HL-60/S4 treated with phorbol 12-myristate 13-acetate at 8.2 ng/mL for 4 days and 3 days (cell line): ENCODE measurements around the gene PRKG2.
"Not testable (repeated sequence)": the region's sequence is repeated elsewhere in the genome, so short reads cannot be mapped to it uniquely, and the experiment has no call there.

Experiments used
- in situ Hi-C: fragments of 300-500 bp; cut with MboI; formaldehyde crosslinking; loops from 2 replicates; pipeline ENCODE4 v1.15.0; 2022; ENCODE audit warnings: low sequenced_read_pairs

Gene PRKG2, protein sequence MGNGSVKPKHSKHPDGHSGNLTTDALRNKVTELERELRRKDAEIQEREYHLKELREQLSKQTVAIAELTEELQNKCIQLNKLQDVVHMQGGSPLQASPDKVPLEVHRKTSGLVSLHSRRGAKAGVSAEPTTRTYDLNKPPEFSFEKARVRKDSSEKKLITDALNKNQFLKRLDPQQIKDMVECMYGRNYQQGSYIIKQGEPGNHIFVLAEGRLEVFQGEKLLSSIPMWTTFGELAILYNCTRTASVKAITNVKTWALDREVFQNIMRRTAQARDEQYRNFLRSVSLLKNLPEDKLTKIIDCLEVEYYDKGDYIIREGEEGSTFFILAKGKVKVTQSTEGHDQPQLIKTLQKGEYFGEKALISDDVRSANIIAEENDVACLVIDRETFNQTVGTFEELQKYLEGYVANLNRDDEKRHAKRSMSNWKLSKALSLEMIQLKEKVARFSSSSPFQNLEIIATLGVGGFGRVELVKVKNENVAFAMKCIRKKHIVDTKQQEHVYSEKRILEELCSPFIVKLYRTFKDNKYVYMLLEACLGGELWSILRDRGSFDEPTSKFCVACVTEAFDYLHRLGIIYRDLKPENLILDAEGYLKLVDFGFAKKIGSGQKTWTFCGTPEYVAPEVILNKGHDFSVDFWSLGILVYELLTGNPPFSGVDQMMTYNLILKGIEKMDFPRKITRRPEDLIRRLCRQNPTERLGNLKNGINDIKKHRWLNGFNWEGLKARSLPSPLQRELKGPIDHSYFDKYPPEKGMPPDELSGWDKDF

GRCh38 chr4:81214881-81215868 lies at the start of gene PRKG2:
Gene PRKG2 (minus strand): TSS chr4:81215222. CDS start chr4:81205047, 10,175 bp downstream.
- in situ Hi-C loops: no loop called here

DNA sequence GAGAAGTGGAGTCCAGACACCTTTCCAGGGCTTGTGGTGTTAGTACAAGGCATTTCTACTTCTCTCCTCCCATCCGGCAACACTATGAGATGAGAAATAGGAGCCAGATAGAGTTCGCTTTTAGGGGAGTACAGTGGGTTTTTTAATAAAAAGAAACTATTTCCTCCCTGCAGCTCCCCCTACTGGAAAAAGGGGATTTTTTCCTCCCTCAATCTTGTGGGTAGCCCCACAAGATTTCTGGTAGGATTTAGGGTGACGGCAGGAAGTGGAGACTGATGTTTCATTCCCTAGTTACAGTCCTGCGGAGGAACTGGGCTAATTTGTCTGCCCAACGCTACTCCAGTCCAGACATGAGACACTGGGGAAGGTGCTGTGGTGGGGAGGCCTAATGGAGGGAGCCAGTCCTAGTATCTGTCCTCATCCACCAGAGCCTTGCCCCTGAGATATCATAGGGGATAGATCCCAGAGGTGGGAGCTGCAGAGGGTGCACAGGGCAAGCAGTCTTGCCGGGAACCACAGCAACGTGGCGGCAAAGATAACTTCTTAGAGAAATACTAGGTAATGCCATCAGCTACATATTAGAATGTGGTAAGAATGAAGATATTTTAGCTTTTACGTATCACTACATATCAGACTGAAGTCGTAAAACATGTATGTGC lies 45.5 kb upstream of the PRKG2 start:
- in situ Hi-C loops: no loop called here

GRCh38 chr4:81258841-81259550 lies 44.0 kb upstream of the PRKG2 start:
- in situ Hi-C loops: no loop called here

- in situ Hi-C loops: no loop called here
These were observed 42.8 kb upstream of the PRKG2 start for GRCh38 chr4:81257816-81258215.

DNA sequence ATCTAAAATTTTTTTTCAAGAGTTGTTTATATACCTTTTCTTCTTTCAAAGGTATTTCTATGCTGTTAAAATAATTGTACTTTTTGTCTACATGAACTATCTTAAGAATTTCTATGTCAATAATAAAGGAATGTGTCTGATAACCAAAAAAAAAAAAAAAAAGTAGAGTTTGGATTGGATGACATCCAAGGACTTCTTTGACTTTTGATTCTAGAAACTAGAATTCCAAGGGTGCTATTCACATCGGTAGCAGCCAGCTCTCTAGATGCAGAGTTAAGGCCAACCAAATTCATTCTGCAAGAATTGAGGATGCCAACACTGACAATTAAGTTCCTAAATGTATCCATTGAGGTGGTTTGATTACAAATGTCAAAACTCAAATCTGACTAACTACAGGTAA lies 42.0 kb upstream of the PRKG2 start:
- in situ Hi-C loops: no loop called here

- in situ Hi-C loops: no loop called here
These were observed 41.3 kb upstream of the PRKG2 start for GRCh38 chr4:81256059-81256970.

GRCh38 chr4:81255524-81255923 lies 40.5 kb upstream of the PRKG2 start:
- in situ Hi-C loops: no loop called here

DNA sequence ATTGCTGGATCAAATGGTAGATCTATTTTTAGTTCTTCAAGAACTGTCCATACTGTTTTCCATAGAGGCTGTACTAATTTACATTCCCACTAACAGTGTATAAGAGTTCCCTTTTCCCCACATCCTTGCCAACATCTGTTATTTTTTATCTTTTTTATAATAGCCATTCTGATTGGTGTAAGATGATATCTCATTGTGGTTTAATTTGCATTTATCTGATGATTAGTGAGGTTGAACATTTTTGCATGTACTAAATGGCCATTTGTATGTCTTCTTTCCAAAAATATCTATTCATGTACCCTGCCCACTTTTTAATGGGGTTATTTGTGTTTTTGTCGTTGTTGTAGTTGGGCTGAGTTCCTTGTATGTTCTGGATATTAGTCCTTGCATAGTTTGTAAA lies 35.4 kb upstream of the PRKG2 start:
- in situ Hi-C loops: no loop called here

- in situ Hi-C loops: no loop called here
These were observed 30.4 kb upstream of the PRKG2 start for GRCh38 chr4:81245218-81246009.

DNA sequence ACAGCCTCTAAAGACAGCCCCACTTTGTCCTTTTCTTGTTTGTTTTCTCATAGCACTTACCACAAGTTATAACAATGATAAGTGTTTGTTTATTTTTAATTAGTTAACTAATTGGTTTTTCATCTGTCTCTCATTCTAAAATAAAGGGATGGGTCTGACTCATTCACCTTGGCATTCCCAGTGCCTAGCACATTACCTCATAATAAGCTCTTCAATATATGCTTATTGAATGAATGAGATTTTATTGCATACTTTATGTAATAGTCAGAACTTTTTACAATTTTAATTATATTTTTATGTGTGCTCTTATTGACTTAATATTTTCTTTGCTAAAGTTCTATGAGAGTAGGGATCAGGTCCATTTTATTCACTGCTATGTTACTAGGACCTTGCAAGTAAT lies 22.8 kb upstream of the PRKG2 start:
- in situ Hi-C loops: no loop called here

GRCh38 chr4:81235982-81236749 lies 21.1 kb upstream of the PRKG2 start:
- in situ Hi-C loops: no loop called here

DNA sequence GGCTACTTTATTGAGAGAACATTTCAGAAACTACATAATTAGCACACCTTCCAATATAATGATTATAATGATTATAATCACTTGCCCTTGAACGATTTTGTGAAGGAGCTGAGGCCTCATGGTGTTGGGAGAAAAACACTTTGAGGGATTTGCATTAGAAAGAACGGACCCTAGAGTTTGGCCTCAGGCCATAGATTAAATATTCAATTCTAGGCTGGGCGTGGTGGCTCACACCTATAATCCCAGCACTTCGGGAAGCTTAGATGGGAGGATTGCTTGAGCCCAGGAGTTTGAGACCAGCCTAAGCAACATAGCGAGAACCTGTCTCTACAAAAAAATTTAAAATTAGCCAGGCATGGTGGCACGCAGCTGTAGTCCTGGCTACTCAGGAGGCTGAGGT lies 12.9 kb upstream of the PRKG2 start:
- in situ Hi-C loops: no loop called here

GRCh38 chr4:81227138-81227537 lies 12.1 kb upstream of the PRKG2 start:
- in situ Hi-C loops: no loop called here

DNA sequence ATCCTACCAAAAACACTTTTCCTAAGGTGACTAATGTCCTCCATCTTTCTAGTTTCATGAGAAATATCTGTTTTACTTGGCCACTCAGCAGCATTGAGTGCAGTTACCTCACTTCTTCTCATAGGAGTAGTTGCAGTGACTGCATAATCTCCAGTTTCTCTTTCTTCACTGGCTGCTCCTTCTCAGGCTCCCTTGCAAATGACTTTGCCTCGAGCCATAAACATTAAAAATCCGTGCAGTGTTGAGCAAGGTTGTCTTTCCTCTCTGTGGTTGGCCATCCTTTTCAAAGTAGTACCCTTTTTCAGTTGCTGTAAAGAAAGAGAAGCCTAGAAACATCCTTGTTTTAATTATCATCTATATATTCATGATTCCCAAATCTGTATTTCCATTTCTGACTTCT lies 10.2 kb upstream of the PRKG2 start:
- in situ Hi-C loops: no loop called here

GRCh38 chr4:81222082-81222472 lies 7.1 kb upstream of the PRKG2 start:
- in situ Hi-C loops: not testable (repeated sequence)

GRCh38 chr4:81221303-81222081 lies 6.5 kb upstream of the PRKG2 start:
- in situ Hi-C loops: no loop called here

- in situ Hi-C loops: no loop called here
These were observed 5.2 kb upstream of the PRKG2 start for GRCh38 chr4:81220271-81220670.
